ENCODE measurements around the gene TMEM127.
"Not testable (repeated sequence)": the region's sequence is repeated elsewhere in the genome, so short reads cannot be mapped to it uniquely, and the experiment has no call there.

TMEM127 gene

DNA sequence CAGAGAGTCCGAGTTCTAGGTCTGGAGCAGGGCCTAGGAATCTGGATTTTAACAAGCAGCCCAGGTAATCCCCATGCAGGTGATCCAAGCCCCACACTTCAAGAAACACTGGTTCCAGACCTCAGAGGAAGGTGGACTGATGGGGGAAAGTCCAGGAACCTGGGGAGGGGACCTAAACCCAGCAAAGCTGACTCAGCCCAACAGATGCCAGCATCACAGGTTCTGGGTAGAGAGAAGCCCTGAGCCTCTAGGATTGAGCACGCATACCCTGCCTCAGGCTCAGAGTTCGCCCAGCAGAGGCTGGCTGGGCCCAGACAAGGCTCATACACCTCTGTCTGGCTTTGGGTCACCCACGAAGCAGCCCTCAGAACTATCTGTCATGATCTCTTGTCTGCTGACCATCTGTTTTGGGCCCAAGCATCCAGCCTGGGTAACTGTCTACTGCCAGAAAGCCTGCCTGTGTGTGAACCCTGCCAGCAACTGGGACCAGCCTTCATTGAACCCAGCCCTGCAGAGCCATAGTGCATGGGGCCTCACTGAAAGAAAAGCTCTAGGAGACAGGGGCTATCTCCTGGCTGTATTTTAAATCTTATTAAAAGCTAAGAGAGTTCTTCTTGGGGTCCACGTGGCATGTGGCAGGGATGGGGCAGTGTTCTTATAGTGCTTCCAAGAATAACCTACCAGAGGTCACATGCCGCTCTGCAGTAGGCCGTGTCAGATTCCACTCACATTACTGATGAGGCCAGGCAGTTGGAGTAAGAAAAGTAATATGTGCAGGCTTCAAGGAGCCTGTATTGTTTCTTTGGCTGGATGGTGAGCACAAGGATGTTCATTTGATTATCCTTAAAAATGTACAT lies 7.4 kb downstream of the TMEM127 start:
- Mint-ChIP-seq H3K36me3 (ENCODE audit: low read depth) (peaks cover 89% of the 10 kb centered on the region), H3K4me1 (ENCODE audit: low read depth) (peaks cover 94% of the 10 kb centered on the region), H3K4me3 (peak overlapping the region; percentile 13), H3K27ac (peak overlapping the region; percentile 99), H3K9me3 (no peaks in the 10 kb centered on the region), H3K27me3 (no peaks in the 10 kb centered on the region)
- intact Hi-C loops (cut with micrococcal nuclease), result no loop called here

DNA sequence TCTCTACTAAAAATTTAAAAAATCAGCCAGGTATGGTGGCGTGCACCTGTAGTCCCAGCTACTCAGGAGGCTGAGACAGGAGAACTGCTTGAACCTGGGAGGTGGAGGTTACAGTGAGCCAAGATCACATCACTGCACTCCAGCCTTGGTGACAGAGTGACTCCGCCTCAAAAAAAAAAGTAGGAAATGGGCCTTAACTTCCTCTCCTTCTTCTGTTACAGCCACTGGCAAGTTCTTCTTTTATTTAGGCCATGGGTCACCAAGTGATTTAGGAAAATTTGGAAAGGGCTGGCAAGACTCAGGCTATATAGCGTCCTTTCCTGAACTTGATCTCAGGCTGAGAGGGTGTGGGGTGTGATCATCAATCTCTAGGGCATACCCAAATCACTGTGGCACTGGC lies 8.1 kb downstream of the TMEM127 start:
- H3K36me3 Mint-ChIP-seq (ENCODE audit: low read depth), result peaks cover 89% of the 10 kb centered on the region
- not testable (repeated sequence) for H3K9me3 Mint-ChIP-seq

DNA sequence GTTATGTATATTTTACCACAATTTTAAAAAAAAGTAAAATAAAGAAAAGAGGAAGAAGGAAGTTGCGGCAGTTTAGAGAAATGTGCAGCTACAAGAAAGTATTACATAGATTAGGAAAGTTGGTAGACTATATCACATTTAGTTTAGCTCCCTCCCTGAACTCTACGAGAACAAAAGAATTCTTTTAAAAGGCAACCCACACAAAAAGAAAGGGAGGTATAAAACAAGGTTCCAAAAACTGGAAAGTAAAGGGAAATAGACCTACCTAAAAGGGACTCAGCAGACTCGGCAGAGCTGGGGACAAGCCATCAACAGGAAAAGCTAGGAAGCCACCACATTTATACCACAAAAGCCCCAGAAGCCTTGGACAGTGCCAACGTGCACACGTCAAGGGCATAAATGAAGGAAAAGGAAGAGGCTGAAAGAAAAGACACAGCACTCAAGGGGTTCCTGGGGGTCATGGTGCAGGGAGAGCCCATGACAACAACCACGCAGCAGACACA lies 9.1 kb downstream of the TMEM127 start:
- no peaks in the 10 kb centered on the region for H3K9me3 Mint-ChIP-seq
- H3K36me3 Mint-ChIP-seq (ENCODE audit: low read depth), result peaks cover 89% of the 10 kb centered on the region
- intact Hi-C loops (cut with micrococcal nuclease), result no loop called here

More for the DNA sequence above, 8.1 kb downstream of the TMEM127 start:
- peak overlapping the region; percentile 17 for H3K4me3 Mint-ChIP-seq
- H3K27me3 Mint-ChIP-seq; intact Hi-C loops (cut with micrococcal nuclease): not testable (repeated sequence)
- H3K27ac Mint-ChIP-seq, result peak overlapping the region; percentile 99
- peaks cover 97% of the 10 kb centered on the region for H3K4me1 Mint-ChIP-seq (ENCODE audit: low read depth)

DNA sequence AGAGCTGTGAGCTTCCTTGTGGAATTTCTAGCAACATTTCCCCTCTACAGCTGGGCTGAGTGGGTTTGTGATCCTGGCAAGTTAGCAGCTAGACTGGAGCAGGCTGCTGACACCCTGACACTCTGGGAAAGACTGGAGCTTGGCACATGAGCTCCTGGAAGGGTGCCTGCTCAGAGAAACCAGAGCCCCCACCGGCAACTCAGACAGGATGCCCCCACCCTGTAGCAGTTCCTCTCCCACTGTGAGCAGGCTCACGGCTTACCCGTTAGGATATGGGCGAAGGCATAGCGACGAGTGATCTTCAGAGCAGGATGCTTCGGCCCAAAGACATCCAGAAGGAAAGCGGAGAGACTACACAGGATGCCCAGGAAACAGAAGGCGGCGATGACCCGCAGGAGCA lies 11.2 kb downstream of the TMEM127 start:
- Mint-ChIP-seq H3K9me3 (no peaks in the 10 kb centered on the region), H3K4me1 (ENCODE audit: low read depth) (peaks cover 98% of the 10 kb centered on the region), H3K36me3 (ENCODE audit: low read depth) (peaks cover 89% of the 10 kb centered on the region), H3K27me3 (no peaks in the 10 kb centered on the region), H3K27ac (peak overlapping the region; percentile 99), H3K4me3 (no peak overlapping the region)
- intact Hi-C loops (cut with micrococcal nuclease), result no loop called here

More for the DNA sequence above, 9.1 kb downstream of the TMEM127 start:
- Mint-ChIP-seq H3K4me3 (peak overlapping the region; percentile 67), H3K27ac (peak overlapping the region; percentile 99), H3K27me3 (no peaks in the 10 kb centered on the region), H3K4me1 (ENCODE audit: low read depth) (peaks cover 98% of the 10 kb centered on the region)

DNA sequence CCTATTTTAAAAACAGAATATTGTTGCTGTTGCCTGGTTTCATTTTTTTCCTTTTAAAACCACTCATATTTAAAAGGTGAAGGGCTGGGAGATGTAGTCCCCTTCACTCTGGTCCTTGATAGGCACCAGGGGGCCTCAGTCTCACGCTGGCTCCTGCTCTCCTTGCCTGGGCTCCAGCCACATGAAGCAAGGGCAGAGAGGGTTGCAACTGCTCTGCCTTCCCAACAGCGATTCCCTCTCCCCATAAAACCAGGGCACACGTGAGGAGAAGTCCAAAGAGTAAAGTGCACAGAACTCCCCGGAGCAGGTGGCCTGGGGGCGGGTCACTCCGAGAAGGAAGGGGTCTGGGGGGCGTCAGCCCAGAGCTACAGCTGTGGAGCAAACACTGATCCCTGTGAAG lies 12.8 kb downstream of the TMEM127 start:
- peak overlapping the region; percentile 99 for H3K27ac Mint-ChIP-seq
- peaks cover 95% of the 10 kb centered on the region for H3K4me1 Mint-ChIP-seq (ENCODE audit: low read depth)
- no peak overlapping the region for H3K4me3 Mint-ChIP-seq

DNA sequence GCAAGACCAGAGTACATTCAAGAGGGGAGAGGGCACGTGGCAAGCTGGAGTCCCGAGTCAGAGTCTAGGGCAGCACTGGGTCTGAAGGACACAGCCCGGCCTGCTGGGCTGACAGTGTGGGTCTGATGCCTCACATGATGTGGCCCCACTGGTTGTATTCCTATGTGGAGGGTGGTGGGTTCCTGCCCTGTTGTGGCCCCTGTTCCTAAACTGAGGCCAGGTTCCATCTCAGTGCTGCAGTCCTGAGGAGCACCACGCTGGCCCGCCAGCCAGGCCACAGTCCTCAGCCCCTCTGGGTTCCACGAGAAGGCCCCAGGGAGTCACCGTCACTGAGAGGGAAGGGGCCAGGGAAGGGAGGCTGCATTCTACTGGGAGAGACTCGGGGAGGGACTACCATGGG lies 13.3 kb downstream of the TMEM127 start:
- Mint-ChIP-seq H3K4me3 (no peak overlapping the region), H3K27me3 (no peaks in the 10 kb centered on the region), H3K36me3 (ENCODE audit: low read depth) (peaks cover 88% of the 10 kb centered on the region), H3K27ac (peak overlapping the region; percentile 99), H3K9me3 (no peaks in the 10 kb centered on the region), H3K4me1 (ENCODE audit: low read depth) (peaks cover 95% of the 10 kb centered on the region)
- intact Hi-C loops (cut with micrococcal nuclease), result no loop called here

More for the DNA sequence above, 12.8 kb downstream of the TMEM127 start:
- no peaks in the 10 kb centered on the region for H3K27me3 Mint-ChIP-seq
- intact Hi-C loops (cut with micrococcal nuclease), result no loop called here
- H3K36me3 Mint-ChIP-seq (ENCODE audit: low read depth), result peaks cover 85% of the 10 kb centered on the region
- H3K9me3 Mint-ChIP-seq, result no peaks in the 10 kb centered on the region

DNA sequence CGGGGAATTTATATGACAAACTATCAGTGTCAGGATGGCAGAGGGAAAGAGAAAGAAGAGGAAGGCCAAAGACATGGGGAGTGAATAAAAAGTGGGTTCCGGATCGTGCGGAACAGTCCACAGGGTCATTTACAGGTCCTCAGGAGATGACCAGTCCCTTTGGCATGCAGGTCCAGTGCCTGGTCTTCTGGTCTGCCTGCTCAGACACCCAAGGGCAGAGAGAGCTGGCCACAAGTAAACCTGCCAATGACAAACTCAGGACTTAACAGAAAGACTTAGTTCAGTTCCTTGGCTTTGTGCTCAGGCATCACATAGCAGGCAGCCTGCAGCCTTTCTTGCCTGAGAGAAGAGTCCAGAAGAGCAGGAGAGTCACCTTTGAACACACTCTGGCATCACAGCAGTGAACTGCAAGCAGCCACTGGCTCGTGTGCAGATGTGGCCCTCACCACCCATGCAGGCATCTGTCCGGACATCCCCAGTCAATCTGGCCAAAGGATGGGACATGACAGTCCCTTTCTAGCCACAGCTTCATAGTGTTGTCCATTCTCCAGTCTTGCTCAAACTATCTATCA lies 14.0 kb downstream of the TMEM127 start:
- Mint-ChIP-seq H3K4me1 (ENCODE audit: low read depth) (peaks cover 95% of the 10 kb centered on the region), H3K27ac (peak overlapping the region; percentile 99), H3K9me3 (no peaks in the 10 kb centered on the region), H3K27me3 (no peaks in the 10 kb centered on the region), H3K36me3 (ENCODE audit: low read depth) (peaks cover 89% of the 10 kb centered on the region), H3K4me3 (no peak overlapping the region)
- intact Hi-C loops (cut with micrococcal nuclease), result no loop called here

DNA sequence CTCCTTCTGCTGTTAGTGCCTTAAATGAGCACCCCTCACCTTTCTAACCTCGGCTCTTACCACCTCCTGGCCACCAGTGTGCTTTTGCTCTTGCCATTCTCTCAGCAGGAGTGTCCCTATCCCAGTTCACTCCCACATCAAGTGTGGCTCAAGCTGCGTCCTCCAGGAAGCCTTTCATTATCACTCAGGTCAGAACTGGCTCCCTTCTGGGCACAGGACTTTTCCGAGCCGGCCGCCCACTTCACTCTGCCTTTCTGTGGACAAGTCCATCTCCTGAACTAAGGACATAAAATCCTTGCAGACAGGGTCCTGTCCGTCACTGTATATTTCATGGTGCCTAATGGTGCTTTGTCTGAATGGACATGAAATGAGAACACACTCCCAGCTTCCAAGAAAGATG lies 15.6 kb downstream of the TMEM127 start:
- peaks cover 83% of the 10 kb centered on the region for H3K36me3 Mint-ChIP-seq (ENCODE audit: low read depth)
- no peak overlapping the region for H3K4me3 Mint-ChIP-seq
- H3K27ac Mint-ChIP-seq, result peak overlapping the region; percentile 52
- peaks cover 96% of the 10 kb centered on the region for H3K4me1 Mint-ChIP-seq (ENCODE audit: low read depth)
- H3K9me3 Mint-ChIP-seq, result no peaks in the 10 kb centered on the region
- intact Hi-C loops (cut with micrococcal nuclease), result no loop called here
- H3K27me3 Mint-ChIP-seq, result no peaks in the 10 kb centered on the region

DNA sequence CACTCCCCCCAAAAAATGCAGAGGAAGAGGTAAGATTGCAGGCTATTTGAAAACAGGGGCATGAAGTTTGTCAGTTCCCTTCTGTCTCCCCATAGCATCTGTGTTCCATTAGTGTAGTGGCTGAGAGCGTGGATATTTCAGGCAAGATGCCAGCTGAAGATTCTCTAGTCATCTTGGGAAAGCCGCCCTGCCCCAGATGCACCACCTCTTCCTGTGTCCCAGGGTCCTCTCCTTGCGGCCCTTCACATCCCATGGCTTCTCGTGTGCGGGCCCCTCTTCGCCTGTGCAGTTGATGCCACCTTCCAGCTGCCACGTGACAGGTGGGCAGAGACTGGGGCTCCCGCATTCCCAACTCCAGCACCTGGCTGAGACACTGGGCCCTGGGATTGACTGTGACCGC lies 16.1 kb downstream of the TMEM127 start:
- Mint-ChIP-seq H3K4me3 (no peak overlapping the region), H3K4me1 (ENCODE audit: low read depth) (peaks cover 95% of the 10 kb centered on the region), H3K27me3 (no peaks in the 10 kb centered on the region), H3K36me3 (ENCODE audit: low read depth) (peaks cover 79% of the 10 kb centered on the region), H3K9me3 (no peaks in the 10 kb centered on the region), H3K27ac (peak overlapping the region; percentile 52)
- intact Hi-C loops (cut with micrococcal nuclease), result no loop called here

DNA sequence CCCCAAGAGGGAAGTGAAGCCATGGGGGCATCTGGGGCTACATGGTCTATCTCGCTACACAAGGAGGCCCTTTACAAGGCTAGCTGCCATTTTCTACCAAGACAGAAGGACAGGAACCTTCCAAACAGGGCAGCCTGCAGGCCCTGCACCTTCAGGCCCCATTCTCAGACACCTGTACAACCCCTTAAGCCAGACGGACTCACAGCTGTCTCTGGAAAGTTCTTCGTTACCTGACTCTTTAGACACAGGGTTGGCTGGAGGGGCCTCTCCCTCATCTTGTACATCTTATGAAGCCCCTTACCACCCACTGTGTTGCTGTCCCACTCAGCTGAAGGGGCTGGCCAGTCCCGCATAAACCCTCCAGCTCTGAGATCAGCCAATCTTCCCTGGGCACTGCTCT lies 17.2 kb downstream of the TMEM127 start:
- Mint-ChIP-seq H3K9me3 (no peaks in the 10 kb centered on the region), H3K36me3 (ENCODE audit: low read depth) (peaks cover 79% of the 10 kb centered on the region), H3K4me3 (no peak overlapping the region), H3K27ac (peak overlapping the region; percentile 6), H3K4me1 (ENCODE audit: low read depth) (peaks cover 95% of the 10 kb centered on the region), H3K27me3 (no peaks in the 10 kb centered on the region)
- intact Hi-C loops (cut with micrococcal nuclease), result no loop called here

DNA sequence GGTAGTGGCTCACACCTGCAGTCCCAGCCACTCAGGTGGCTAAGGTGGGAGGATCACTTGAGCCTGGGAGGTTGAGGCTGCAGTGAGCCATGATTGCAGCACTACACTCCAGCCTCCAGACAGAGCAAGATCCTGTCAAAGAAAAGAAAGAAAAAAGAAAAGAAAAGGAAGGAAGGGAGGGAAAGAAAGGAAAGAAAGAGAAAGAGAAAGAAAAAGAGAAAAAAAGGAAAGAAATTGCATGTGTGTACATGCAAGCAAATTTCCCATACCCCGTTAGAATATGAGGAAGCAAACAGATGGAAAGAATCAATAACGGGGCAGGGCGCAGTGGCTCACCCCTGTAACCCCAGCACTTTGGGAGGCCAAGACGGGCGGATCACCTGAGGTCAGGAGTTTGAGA lies 17.9 kb downstream of the TMEM127 start:
- Mint-ChIP-seq H3K27me3 (no peaks in the 10 kb centered on the region), H3K9me3 (no peaks in the 10 kb centered on the region), H3K4me1 (ENCODE audit: low read depth) (peaks cover 94% of the 10 kb centered on the region), H3K4me3 (no peak overlapping the region), H3K36me3 (ENCODE audit: low read depth) (peaks cover 72% of the 10 kb centered on the region), H3K27ac (peak overlapping the region; percentile 94)
- intact Hi-C loops (cut with micrococcal nuclease), result loop anchor here (1.0 to 2.0 kb wide), 2 partner anchors 7 to 13 kb away; no protein-coding TSS in a partner anchor

DNA sequence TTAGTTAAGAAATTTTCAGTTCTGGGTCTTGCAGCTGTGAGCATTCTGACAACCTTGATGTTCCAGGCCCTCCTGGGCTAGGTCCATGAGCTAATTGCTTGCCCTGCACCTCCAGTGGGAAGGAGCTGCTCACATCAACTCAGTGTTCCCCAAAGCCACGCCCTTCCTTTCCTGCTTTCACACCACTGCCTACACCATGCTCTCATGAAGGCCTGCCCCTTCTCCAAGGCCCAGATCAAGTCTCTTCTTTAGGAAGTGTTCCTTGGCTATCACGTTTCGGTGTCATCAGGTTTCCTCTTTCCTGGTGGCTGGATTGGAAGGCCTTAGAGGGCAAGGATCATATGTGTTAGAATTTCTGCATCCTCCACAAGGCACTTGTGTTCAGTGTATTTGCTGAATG lies 18.8 kb downstream of the TMEM127 start:
- peaks cover 63% of the 10 kb centered on the region for H3K36me3 Mint-ChIP-seq (ENCODE audit: low read depth)
- H3K27ac Mint-ChIP-seq, result peak overlapping the region; percentile 94
- H3K4me3 Mint-ChIP-seq, result no peak overlapping the region
- no peaks in the 10 kb centered on the region for H3K9me3 Mint-ChIP-seq
- peaks cover 94% of the 10 kb centered on the region for H3K4me1 Mint-ChIP-seq (ENCODE audit: low read depth)
- H3K27me3 Mint-ChIP-seq, result no peaks in the 10 kb centered on the region
- intact Hi-C loops (cut with micrococcal nuclease), result loop anchor here (1.0 to 2.0 kb wide), 2 partner anchors 8 to 14 kb away; no protein-coding TSS in a partner anchor

DNA sequence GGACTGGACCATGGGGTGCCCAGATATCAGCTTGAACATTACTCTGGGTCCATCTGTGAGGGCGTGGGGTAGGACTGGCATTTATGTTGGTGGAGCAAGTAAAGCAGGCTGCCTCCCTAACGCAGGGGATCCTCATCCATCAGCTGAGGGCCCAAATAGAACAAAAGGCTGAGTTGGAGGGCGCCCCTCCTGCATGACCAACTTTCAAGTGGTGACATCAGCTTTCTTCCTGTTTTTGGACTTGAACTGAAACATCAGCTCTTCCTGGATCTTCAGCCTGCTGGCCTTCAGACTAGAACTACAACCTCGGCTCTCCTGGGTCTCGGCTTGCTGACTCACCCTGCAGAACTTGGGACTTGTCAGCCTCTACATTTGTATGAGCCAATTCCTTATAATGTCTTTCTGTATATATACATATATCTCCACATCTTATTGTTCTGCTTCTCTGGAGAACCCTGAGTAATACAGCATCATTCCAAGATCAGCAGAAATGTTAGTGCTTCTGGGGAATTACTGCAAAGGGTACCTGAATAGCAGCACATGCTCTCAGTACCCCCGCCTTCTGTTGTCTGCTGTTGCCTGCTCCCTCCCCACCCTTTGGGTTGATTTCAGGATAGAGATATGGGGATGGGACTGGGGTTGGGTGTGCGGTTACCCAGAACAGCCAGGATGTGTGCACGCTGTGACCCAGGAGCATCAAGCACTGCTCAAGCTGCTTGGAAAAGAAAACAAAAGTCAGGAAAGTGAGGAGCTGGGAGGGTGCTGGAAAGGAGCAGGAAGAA lies 20.0 kb downstream of the TMEM127 start:
- Mint-ChIP-seq H3K4me1 (ENCODE audit: low read depth) (peaks cover 94% of the 10 kb centered on the region), H3K4me3 (peak overlapping the region; percentile 39)
- intact Hi-C loops (cut with micrococcal nuclease), result loop anchor here (2.0 kb wide), 1 partner anchor 15 kb away; no protein-coding TSS in a partner anchor

More for the DNA sequence above, 20.0 kb downstream of the TMEM127 start:
- Mint-ChIP-seq H3K27ac (peak overlapping the region; percentile 94), H3K9me3 (no peaks in the 10 kb centered on the region), H3K36me3 (ENCODE audit: low read depth) (peaks cover 53% of the 10 kb centered on the region), H3K27me3 (no peaks in the 10 kb centered on the region)
